Kasumi-1 (cell line): ENCODE data around the gene OR1L1.
A peak's percentile ranks its signal among the peaks of the same experiment; 100 is the strongest.

Source experiments
- DNase-seq, 2 experiments: peaks; one replicate each; lab custom pipeline; 2025; lab: John Stamatoyannopoulos, UW

OR1L1 gene

GRCh38 chr9:122661416-122661815 lies at the start of gene OR1L1:
OR1L1 (plus strand) TSS chr9:122661716; CDS start chr9:122661716, 0 bp downstream.
- DNase-seq, result no peak

- no peak for DNase-seq
These were observed 47.2 kb upstream of the OR1L1 start, which contains the start of gene OR1Q1 for GRCh38 chr9:122614362-122614761. OR1Q1 (plus strand) TSS chr9:122614738; CDS start chr9:122614738, 0 bp downstream.

- no peak for DNase-seq
These were observed 41.5 kb upstream of the OR1L1 start for GRCh38 chr9:122619996-122620395.

GRCh38 chr9:122642226-122642625 lies 19.3 kb upstream of the OR1L1 start:
- DNase-seq, result peak; percentile 2 to 28

GRCh38 chr9:122656378-122656777 lies 5.1 kb upstream of the OR1L1 start:
- DNase-seq, result no peak

- no peak for DNase-seq
These were observed 4.0 kb upstream of the OR1L1 start, which contains the start of gene OR1B1 for GRCh38 chr9:122657527-122657926. OR1B1 (minus strand) TSS chr9:122657627.

- no peak for DNase-seq
These were observed 11.0 kb downstream of the OR1L1 start for GRCh38 chr9:122672481-122672880.

- DNase-seq, result peak in 1 of 2 experiments; percentile 22
These were observed 23.3 kb downstream of the OR1L1 start for GRCh38 chr9:122684851-122685250.

- DNase-seq, result no peak
These were observed 34.2 kb downstream of the OR1L1 start for GRCh38 chr9:122695696-122696095.
